GM19035 (cell line): Measurements from ENCODE around the gene TMEM178B.

ENCODE experiments used
- ATAC-seq: cut with Tn5 transposase; IDR thresholded peaks from one replicate; pipeline ENCODE4 v1.9.1; 2021; ENCODE audit not compliant: unreplicated experiment

Gene TMEM178B

DNA sequence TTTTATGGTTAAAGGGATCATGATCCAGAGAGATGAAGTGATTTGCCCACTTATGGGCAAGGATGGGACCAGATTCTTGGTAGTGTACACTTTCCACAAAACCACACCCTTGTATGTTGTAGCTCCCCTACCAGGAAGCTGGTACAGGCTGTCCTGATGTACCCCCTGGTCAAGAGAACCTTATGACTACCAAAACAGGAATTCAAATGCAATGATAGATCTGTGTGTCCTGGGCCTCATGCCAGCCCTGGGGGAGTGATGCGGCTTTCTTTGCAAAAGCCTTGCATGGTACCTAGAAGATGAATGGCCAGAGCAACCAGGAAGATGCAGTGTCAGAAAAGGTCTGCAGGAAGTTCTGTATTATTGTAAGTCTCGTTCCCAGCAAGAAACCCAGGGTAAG is 382.4 kb downstream of the TMEM178B start:
- ATAC-seq, result no peak

DNA sequence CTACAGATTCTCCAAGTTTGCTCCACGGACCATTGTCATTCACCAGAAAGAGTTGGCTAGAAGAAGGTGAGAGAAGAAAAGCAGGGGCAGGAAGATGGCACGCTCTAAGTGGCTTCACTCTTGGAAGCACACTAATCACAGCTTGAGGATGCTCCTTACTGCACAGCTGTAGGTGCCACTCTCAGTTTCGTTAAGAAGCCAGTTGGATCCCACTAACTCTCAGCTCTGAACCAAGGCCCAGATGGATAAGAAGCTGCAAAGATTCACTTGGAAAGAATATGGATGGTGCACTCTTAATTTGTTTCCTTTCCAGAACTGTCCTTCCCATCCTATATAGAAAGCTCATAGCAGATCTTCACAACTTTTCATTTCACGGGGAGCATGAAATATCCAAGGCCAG is 382.8 kb downstream of the TMEM178B start:
- no peak for ATAC-seq

DNA sequence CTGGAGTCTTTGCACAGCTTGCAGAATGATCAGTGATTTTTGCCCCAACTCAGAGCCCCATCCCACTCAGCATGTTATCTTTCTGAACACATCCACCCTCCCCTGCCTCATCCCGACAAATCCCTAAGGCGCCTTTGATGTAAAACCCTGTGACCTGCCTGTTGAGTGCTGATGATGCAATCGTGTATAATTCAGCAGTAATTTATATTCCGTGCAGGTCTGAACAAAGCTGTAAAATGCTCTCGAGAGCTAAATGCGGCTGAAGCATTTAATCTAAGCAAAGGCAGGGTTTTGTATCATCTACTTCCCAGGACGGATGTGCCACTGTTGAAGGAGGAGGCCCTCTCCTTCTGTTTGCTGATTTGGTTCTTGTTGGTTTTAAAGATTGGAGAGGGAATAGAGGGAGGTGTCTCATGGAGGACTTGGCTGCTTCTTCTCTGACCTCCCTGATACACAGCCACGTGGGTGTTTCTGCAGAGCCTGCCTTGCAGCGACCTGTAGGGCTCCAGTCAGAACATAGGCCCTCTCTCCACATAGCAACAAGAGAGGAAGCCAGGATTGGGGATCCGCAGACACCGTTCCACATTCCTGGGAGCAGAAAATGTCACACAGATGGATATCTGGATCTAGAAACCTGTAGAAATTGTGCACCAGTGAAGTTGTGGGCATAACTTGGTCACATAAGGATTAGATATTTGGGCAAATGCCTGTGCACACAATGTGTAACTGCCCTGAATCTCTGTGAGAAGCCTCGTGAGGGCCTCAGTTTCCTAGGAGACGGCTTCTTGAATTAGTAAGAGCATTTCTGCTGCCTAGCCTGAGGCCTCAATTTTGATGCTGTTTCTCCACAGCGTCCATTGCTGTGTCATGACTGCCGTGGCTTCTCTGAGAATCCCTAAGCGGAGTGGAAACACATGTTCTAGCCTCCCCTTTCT is 387.2 kb downstream of the TMEM178B start:
- no peak for ATAC-seq

DNA sequence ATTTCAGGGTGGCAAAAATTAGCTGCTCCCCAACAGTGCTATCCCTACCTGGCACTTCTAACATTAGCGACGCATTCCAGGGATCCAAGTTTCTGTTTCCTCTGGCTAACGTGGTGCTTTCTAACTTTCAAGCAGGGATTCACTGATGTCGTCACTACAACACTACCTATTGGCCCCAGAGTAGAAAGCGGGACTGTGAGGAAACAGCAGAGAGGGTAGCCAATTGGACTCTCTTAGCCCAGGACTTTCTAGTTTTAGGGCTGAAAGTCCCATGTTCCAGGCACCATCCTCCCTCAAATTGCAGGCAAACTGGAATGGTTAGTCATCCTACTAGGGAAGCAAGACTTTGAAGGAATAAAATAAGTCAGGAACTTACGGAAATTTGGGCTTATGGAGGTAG is 388.1 kb downstream of the TMEM178B start:
- no peak for ATAC-seq

DNA sequence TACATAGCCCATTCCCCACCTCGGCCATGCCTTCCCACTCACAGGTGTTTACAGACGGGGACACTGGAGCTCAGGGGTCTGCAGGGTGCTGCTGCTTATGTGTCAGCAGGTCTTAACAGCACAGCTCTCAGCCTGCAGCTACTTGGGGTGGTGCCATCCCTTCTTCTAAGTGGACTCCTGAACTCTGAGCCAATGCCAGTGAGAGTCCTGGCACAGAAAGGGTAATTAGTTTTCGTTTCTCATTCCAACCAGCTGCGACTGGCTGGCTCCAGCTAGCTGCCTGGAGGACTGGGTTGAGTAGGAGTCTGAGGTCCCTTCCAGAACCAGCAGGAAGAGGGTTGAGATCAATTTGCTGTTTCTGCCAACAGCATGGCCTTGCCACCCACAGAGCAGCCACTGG is 389.1 kb downstream of the TMEM178B start:
- no peak for ATAC-seq

DNA sequence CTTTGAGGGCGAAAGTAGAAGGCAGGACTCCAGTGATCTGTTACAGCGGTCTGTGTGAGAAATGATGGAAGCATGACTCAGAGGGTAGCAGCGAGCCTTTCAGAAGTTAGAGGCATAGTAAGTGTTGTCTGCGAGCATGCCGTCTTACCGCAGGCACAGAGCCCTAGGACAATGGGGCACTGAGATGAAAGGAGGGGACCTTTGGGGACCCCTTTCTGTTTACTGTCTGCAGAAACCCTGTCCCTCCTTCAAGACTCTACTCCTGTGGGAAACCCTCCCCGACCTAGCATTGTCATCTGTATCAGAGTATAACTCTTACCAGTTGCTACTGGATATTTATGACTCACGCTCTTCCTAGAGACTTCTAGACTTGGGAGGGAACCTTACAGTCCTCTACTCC is 390.1 kb downstream of the TMEM178B start:
- no peak for ATAC-seq

DNA sequence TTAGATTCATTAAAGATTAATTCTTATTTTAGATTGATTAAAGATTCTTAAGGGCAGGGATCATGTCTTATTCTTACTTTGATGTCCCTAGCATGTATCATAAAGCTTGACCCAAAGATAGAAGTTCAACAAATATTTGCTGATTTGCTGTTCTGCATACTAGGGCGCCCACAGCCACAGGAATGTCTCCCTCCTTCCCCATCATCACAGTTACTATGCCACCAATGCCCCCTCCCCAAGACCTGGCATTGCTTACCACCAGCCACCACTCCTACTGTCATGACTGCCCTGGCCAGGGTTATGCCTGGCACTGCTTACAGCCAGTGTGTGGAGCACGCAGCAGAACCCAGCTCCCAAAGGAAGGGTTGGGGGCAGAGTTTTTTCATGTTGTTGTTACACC is 390.7 kb downstream of the TMEM178B start:
- ATAC-seq, result no peak

DNA sequence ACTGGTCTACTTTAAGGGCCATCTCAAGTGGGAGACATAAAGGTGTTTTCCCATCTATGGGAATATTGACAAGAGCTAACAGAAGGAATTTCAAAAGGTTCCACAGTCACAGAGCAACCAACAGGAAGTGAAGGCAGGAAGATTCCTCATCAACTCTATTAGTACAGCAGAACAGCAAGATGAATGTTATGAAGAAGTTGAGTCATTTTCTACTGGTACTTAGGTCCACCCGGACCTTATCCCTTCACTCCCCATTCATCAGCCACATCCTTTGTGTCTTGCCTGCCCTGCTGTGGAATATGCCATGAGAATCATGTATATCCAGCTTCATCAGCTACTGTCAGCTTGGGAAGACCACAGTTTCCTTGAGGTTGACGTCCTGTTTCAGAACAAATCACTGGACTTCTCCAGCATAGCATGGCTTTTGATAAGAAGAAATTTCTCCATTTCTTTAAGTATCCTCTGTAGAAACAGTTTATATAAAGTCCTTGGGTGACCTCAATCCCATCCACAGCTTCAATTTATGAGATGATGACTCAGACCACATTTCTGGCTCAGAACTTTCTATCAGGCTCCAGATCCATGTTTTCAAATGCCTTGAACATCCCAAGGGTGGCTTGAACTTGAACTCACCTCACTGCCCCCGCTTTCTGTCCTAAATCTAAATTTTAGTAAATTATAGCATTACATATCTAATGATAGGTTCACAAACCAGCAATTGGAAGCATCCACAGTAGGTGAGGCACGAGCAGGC is 392.5 kb downstream of the TMEM178B start:
- ATAC-seq, result no peak

DNA sequence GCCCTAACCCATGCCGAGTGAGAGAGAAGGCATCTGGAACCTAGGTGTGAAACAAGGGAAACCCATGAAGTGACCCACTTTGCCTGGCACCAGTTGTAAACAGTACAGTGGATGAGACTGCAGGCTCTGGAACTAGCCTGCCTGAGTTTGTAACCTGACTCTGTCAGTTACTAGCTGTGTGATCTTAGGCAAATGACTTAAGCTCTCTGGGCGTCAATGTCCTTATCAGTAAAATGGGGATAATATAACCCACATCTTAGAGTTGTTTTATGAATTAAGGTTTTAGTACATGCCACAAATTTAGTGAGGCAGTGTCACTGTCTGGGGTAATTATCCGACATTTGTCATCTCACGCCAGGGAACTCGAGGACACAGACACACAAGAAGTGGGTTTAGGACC is 394.5 kb downstream of the TMEM178B start:
- ATAC-seq, result no peak

DNA sequence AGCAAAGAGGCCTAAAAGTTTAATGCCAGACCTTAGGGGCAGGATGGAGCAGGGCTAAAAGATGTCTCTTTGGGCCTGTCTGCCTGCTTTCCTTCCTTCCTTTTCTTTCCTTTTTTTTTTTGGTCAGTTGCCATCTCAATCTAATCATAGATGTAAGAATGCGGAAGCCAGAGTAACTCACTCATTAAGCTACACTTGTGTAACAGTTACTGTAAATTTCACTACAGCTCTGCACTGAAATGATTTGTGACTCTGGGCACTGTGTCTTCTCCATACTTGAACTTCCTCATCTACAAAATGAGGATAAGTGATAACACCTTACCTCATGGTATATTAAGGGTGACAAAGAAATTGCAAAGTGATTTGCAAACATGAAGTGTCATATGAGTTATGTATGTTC is 401.8 kb downstream of the TMEM178B start:
- ATAC-seq, result no peak

DNA sequence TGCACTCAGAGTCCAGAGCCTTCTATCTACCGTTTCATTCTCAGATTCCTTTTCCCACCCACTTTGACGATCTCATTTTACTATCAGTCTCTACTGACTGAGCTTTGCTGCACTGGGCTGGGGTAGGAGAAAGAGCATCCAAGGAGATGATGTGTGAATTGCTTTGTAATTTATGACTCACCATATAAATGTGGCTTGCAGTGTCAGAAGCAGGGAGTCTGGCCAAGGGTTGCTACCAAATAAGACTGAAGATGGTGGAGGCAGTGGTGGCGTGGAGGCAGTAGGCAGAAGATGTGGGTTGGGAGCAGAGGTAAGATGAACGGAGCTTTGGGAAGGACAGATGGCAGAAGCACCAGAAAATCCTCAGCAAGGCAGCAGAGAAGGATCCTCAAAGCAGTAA is 404.0 kb downstream of the TMEM178B start:
- ATAC-seq, result no peak

DNA sequence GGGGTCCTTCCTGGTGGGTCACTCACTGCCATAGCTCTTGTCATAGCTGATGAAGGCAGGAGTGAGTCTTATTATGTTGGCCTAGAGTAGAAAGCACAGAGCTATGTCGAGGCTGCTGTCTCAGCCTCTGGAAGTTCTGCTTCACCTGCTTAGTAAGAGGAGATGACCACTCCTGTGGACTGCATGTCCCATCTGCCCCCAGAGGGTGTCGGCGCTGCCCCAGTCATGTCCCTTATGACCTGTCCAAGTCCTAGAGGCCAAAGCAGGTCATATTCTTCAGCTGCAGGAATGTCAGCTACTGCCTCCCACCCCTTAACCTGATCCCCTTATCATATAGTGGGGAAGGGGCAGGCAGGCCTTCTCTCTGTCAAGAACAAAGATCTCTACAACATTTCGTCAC is 405.0 kb downstream of the TMEM178B start:
- no peak for ATAC-seq

DNA sequence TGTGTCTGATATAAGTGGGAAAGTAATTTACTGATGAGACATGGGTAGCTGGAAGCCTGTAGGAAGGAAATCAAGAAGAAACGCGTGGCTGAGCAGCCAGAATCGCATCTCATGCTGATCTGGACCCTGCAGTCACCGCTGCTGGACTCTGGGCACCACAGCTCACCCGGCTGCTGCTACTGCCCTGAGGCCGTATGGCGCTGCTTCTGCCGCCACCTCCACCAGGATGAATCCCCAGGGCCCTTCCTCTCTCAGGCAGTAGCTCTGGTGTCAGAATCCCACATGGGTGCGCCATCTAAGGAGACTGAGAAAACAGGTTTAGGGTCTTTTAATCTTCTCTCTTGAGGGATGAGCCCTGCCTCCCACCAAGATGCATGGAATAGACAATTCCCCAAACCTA is 407.1 kb downstream of the TMEM178B start:
- ATAC-seq, result no peak

DNA sequence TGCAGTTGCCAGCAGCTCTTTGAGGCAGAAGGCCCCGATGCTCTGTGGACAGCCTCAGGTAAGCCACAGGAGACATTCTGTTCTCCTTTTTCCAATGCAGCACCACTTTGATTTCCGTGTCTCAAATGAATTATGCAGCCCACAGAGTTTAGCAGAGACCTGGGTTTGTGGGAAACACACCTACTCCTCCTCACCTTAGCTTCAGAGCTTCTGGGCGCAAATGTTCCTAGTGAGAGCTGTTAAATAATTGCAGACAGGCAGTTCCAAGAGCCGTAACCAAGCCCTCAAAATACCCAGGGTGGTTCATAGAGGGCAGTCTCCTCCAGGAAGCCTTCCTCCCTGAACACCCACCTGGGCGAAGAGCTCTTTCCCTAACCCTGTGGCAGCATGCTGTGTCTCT is 408.1 kb downstream of the TMEM178B start:
- ATAC-seq, result no peak

DNA sequence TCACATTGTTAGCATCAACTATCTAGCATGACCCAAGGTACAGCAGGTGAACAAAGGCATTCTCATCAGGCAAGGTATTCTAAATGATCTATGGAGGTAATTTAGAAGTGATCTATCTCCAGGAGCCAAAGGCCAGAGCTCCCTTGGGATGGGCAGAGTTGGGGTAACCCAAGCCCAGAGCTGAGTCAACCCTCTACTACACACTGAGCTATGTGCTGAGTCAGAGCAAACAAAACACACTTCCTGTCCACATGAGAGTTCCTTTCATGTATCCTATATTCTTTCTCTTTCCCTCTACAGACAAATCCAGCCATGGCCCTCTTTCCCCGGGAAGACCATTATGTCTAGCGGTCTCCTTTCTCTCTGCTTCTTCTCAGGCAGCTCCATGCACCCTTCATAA is 409.2 kb downstream of the TMEM178B start:
- ATAC-seq, result no peak

DNA sequence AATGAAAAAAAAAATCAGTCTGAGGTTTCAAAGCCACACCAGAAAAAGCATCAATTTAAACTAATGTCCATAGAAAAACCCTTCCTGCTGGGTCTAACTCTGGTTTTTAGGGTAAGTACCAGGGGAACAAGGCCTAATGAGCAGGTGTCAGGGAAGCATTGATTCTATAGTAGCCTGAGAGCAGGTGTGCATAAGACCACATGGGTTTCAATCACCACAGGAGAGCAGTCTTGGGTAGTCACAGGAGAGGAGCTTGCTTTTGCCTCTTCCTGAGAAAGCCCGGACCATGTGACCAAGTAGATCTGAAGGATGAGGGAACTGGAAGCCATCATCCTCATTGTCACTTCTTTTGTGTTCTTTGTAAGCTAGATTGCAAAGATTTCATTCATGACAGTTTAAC is 411.0 kb downstream of the TMEM178B start:
- ATAC-seq, result no peak

DNA sequence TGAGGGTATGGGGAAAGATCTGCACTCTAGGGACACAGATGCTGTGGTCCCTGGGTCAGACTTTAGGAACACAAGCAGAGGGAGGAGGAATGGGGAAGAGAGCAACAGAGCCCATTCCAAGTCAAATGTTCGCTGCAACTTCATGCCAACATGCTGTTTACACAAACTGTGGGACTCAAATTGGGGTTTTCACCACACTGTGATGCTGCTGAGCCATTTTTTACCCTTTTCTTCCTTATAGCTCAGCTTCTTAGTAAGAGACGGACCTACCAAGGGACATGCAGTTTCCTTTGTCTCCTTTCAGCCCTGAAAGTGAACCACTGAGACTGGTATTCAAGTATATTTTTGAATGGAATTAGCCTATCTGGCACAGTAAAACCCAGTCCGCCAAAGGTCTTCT is 413.1 kb downstream of the TMEM178B start:
- no peak for ATAC-seq

DNA sequence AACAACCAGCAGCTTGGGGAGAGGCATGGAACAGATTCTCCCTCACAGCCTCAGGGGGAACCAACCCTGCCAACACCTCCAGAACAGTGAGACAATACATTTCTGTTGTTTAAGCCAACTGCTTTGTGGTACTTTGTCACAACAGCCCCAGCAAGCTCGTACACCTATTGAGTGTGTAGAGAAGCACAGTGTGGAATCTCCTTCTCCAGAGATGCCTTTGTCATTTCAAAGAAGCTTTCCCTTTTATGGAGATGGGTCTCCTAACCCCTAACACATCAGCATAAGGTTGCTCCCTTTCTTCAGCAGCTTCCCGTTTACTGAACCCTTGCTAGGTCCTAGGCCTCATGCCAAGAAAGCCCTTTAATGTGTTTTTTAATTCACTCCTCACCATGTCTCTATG is 416.6 kb downstream of the TMEM178B start:
- no peak for ATAC-seq

DNA sequence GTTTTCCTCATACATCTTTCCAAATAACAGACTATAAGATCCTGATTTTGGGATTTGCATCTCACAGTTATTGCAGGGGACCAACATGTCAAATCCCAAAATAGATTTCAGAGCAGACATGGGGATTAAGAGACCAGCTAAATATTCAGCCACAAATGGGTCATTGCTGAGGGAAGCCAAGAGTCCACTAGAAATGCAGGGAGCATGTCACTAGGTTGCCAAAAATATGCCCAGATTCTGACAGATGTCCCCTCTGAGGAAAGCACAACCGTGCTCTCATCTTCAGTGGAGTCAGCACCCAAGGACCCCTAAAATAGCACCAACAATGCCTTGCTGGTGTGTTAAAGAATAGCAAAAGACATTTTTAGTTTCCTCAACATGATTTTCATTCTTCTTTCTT is 421.2 kb downstream of the TMEM178B start:
- ATAC-seq, result no peak

DNA sequence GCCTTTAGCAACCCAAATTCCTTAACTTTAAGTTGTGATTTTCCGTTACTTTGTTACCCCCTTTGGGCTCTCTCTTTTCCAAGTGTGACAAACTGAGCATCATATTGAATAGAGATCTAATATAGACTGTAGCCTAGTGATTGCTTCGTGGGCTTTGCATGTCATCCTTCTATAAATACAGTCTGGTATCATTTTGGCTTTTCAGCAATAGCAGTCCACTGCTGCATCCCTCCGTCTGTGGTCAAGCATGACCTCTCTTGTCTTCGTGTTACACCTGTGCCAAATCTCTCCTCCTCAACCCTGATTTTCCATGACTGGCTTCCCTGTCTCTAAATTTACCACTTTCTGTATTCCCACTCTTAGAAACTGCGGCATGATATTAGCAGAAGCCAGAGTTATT is 423.5 kb downstream of the TMEM178B start:
- no peak for ATAC-seq

DNA sequence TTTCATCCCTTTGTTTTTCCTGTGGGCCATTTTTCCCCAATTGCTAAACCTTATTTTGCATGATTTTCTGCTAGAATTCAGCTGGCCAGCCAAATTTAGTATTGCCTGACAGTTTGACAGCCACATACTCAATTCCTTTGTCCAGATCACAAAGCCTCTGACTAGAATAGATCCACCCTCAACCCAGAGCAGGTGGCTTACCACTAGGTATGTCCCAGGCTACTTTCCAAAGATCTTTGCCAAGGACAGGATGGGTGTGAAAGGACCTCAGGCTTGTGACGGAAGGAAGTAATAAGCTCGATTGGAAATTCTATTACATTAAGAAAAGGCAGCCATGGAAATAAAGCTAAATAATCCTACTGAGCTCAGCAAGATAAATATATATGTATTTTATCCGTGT is 426.7 kb downstream of the TMEM178B start:
- no peak for ATAC-seq

DNA sequence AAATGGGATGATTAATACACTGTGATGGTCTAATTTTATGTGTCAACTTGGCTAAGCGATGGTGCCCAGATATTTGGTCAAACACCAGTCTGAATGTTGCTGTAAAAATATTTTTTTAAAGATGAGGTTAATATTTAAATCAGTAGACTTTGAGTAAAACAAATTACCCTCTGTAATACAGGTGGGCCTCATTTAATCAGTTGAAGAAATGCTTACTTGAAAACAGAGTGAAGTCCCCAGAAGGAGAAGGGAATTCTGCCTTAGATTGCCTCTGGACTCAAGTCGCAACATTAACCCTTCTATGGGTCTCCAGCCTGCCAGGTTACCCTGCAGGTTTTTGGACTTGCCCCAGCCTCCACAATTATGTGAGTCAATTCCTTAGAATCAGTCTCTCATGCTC is 427.6 kb downstream of the TMEM178B start:
- no peak for ATAC-seq
